Cardiac fibroblast (primary cell): ENCODE results near the gene P4HA3.
A peak's percentile ranks its signal among the peaks of the same experiment; 100 is the strongest.

Experiments used
- DNase-seq, 2 donors: peaks; one replicate each; pipeline versions ENCODE4 v3.0.0 to v3.0.0-alpha.2; 2010; ENCODE audit warnings: low read depth in 2 of 2
- H3K4me3 ChIP-seq, 2 donors: replicated peaks in 1 of 2; 1 replicate in 1 of 2; 2 replicates in 1 of 2; pipeline ENCODE4 v1.5.1; 2011; ENCODE audit warnings: low read depth in 2 of 2, low read length in 2 of 2, mild to moderate bottlenecking in 2 of 2, moderate library complexity in 1 of 2
- TF ChIP-seq, protein P1 (sequence below): IDR thresholded peaks from one replicate; pipeline ENCODE4 v1.5.1; 2011; ENCODE audit warnings: low read depth, mild to moderate bottlenecking, low read length, inconsistent platforms

Gene P4HA3

GRCh38 chr11:74311352-74311926 is at the start of gene P4HA3:
Gene P4HA3, minus strand, starts transcription at chr11:74311640. Its CDS starts 29 bp downstream, at chr11:74311611.
- peak; percentile 64 to 68 for DNase-seq
- peak within 1 kb of the TSS; percentile 64 to 82 for H3K4me3 ChIP-seq
- TF ChIP-seq, protein P1, sequence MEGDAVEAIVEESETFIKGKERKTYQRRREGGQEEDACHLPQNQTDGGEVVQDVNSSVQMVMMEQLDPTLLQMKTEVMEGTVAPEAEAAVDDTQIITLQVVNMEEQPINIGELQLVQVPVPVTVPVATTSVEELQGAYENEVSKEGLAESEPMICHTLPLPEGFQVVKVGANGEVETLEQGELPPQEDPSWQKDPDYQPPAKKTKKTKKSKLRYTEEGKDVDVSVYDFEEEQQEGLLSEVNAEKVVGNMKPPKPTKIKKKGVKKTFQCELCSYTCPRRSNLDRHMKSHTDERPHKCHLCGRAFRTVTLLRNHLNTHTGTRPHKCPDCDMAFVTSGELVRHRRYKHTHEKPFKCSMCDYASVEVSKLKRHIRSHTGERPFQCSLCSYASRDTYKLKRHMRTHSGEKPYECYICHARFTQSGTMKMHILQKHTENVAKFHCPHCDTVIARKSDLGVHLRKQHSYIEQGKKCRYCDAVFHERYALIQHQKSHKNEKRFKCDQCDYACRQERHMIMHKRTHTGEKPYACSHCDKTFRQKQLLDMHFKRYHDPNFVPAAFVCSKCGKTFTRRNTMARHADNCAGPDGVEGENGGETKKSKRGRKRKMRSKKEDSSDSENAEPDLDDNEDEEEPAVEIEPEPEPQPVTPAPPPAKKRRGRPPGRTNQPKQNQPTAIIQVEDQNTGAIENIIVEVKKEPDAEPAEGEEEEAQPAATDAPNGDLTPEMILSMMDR: no peak

DNA sequence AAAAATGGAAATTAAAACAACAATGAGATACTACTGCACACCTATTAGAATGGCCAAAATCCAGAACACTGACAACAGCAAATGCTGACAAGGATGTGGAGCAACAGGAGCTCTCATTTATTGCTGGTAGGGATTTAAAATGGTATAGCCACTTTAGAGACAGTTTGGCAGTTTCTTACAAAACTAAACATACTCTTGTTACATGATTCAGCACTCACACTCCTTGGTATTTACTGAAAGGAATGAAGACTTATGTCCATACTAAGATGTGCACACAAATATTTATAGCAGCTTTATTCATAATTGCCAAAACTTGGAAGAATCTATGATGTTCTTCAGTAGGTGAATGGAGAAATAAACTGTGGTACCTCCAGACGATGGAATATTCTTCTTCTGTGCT is 46.0 kb upstream of the P4HA3 start:
- DNase-seq: no peak
- TF ChIP-seq, protein P1: no peak
- no peak overlapping the region for H3K4me3 ChIP-seq

DNA sequence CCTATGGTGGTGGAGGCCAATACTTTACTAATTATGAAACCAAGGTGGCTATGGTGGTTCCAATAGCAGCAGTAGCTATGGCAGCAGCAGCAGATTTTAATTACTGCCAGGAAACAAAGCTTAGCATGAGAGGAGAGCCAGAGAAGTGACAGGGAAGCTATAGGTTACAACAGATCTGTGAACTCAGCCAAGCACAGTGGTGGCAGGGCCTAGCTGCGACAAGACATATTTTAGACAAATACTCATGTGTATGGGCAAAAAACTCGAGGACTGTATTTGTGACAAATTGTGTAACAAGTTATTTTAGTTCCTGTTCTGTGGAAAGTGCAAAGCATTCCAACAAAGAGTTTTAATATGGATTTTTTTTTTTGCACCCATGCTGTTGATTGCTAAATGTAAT is 44.2 kb upstream of the P4HA3 start:
- TF ChIP-seq, protein P1: no peak
- no peak overlapping the region for H3K4me3 ChIP-seq
- no peak for DNase-seq

GRCh38 chr11:74354036-74354435 is 42.6 kb upstream of the P4HA3 start:
- no peak for DNase-seq
- H3K4me3 ChIP-seq: no peak overlapping the region
- TF ChIP-seq, protein P1: no peak

DNA sequence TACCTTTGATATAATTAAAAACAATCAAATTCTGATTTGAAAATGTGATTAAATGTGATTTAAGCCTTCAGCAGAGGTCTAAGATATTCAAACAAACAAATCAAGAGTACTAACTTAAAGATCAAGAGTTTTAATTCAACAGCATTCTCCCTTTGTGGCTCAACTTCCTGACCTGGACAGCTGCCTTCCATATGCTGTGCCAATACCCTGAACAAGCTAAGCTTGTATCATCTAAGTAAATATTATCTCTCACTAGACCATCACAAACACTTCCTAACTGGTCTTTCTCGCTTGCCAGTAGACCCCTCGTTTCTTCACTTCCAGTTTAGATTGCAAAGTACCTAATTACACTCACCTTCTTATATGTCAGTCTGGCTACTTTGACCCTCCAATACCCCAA is 35.9 kb upstream of the P4HA3 start:
- TF ChIP-seq, protein P1: no peak

GRCh38 chr11:74345420-74345819 is 34.0 kb upstream of the P4HA3 start:
- TF ChIP-seq, protein P1: no peak
- no peak overlapping the region for H3K4me3 ChIP-seq
- DNase-seq: no peak

More for the DNA sequence above, 35.9 kb upstream of the P4HA3 start:
- peak; percentile 53 to 59 for DNase-seq
- no peak overlapping the region for H3K4me3 ChIP-seq

GRCh38 chr11:74341921-74342320 is 30.5 kb upstream of the P4HA3 start:
- no peak overlapping the region for H3K4me3 ChIP-seq
- TF ChIP-seq, protein P1: no peak
- peak in 1 of 2 donors; percentile 44 for DNase-seq
